CD4-positive, CD25-positive, alpha-beta regulatory T cell (primary cell): ENCODE measurements around the gene GALC. TPM values are rescaled to one million over a fixed set of nuclear protein-coding genes. Genes with fewer than 3 reads are reported as not detected.
A peak's percentile ranks its signal among the peaks of the same experiment; 100 is the strongest.

Experiments
- ATAC-seq, 2 donors: fragments of 150-1000 bp; cut with Tn5 transposase; one replicate each; pipeline ENCODE4 v1.10.0; 2021; ENCODE audit warnings: low read depth in 2 of 2, moderate number of reproducible peaks in 2 of 2, moderate library complexity in 1 of 2
- DNase-seq, 3 donors: peaks; one replicate each; pipeline versions ENCODE4 v3.0.0 to v3.0.0-alpha.2; 2012 to 2022; ENCODE audit warnings: mixed read lengths in 1 of 3
- H3K27ac ChIP-seq: one replicate; pipeline ENCODE4 v1.7.0; 2013; ENCODE audit warnings: mild to moderate bottlenecking, low read length; ENCODE audit not compliant: insufficient read depth, poor library complexity, severe bottlenecking
- H3K27me3 ChIP-seq: one replicate; pipeline ENCODE4 v1.7.0; 2013; ENCODE audit warnings: low read length; ENCODE audit not compliant: control insufficient read depth, insufficient read depth
- H3K36me3 ChIP-seq: one replicate; pipeline ENCODE4 v1.7.0; 2013; ENCODE audit warnings: mild to moderate bottlenecking, low read length, moderate library complexity; ENCODE audit not compliant: control insufficient read depth, insufficient read depth
- H3K4me1 ChIP-seq: 2 replicates; pipeline ENCODE4 v1.7.0; 2013; ENCODE audit warnings: mild to moderate bottlenecking, low read length; ENCODE audit not compliant: insufficient read depth, control insufficient read depth, poor library complexity, severe bottlenecking
- H3K4me3 ChIP-seq: one replicate; pipeline ENCODE4 v1.7.0; 2013; ENCODE audit warnings: low read depth, mild to moderate bottlenecking, low read length, moderate library complexity
- H3K9me3 ChIP-seq, 2 experiments: 1 replicate in 1 of 2; 2 replicates in 1 of 2; pipeline ENCODE4 v1.7.0; 2013; ENCODE audit warnings: low read length in 2 of 2, mild to moderate bottlenecking in 1 of 2, moderate library complexity in 1 of 2; ENCODE audit not compliant: control insufficient read depth in 2 of 2
- H3K27ac Mint-ChIP-seq, 3 donors: one replicate each; pipeline ENCODE4 v1.8.0; 2020 to 2022; ENCODE audit warnings: mild to moderate bottlenecking in 3 of 3, mixed read lengths in 3 of 3, moderate library complexity in 2 of 3
- H3K27me3 Mint-ChIP-seq: one replicate; pipeline ENCODE4 v1.8.0; 2022; ENCODE audit warnings: mild to moderate bottlenecking, mixed read lengths
- H3K36me3 Mint-ChIP-seq: one replicate; pipeline ENCODE4 v1.8.0; 2020; ENCODE audit warnings: mixed read lengths
- H3K4me1 Mint-ChIP-seq, 4 donors: one replicate each; pipeline ENCODE4 v1.8.0; 2020 to 2022; ENCODE audit warnings: mixed read lengths in 4 of 4, mild to moderate bottlenecking in 1 of 4
- H3K4me3 Mint-ChIP-seq, 4 donors: one replicate each; pipeline ENCODE4 v1.8.0; 2020 to 2022; ENCODE audit warnings: mild to moderate bottlenecking in 4 of 4, mixed read lengths in 4 of 4, moderate library complexity in 3 of 4
- H3K9me3 Mint-ChIP-seq, 7 donors: one replicate each; pipeline ENCODE4 v1.8.0; 2020 to 2022; ENCODE audit warnings: mixed read lengths in 7 of 7, mild to moderate bottlenecking in 3 of 7, moderate library complexity in 2 of 7
- polyA plus RNA-seq, 4 donors: library from polyadenylated mRNA; unstranded; fragments of 300-500 nt; fragmentation: Illumina TruSeq; gene quantifications; one replicate each; pipeline ENCODE4 v1.2.3, GENCODE V29; 2021
- total RNA-seq: library from RNA; stranded (reverse); gene quantifications from one replicate; pipeline ENCODE4 v1.2.3, GENCODE V29; 2022

Gene GALC
- total and polyA plus RNA-seq, 5 donors from 2014 or later: 10.6 to 17.5 (median 13.7) TPM

- ATAC-seq (no peak), DNase-seq (no peak)
- Mint-ChIP-seq H3K27me3 (no peaks in the 10 kb centered on the region), H3K9me3 (no peaks in the 10 kb centered on the region), H3K36me3 (no peaks in the 10 kb centered on the region), H3K4me1 (peaks cover 23 to 35% (median 24%) of the 10 kb centered on the region in 4 donors), H3K27ac (no peak overlapping the region), H3K4me3 (no peak overlapping the region)
- H3K4me1 ChIP-seq: peaks cover 15% of the 10 kb centered on the region
- no peak overlapping the region for H3K27ac ChIP-seq
- H3K9me3 ChIP-seq: no peaks in the 10 kb centered on the region
- H3K4me3 ChIP-seq: no peak overlapping the region
- H3K36me3 ChIP-seq: no peaks in the 10 kb centered on the region
- H3K27me3 ChIP-seq: no peaks in the 10 kb centered on the region
These were observed 5.5 kb upstream of the GALC start for GRCh38 chr14:87998482-87998881.

- no peak overlapping the region for H3K4me3 ChIP-seq
- ATAC-seq: no peak
- no peaks in the 10 kb centered on the region for H3K36me3 Mint-ChIP-seq
- peak overlapping the region in 1 of 4 donors; percentile 98 for H3K4me3 Mint-ChIP-seq
- no peaks in the 10 kb centered on the region for H3K9me3 Mint-ChIP-seq
- no peaks in the 10 kb centered on the region for H3K9me3 ChIP-seq
- H3K27me3 Mint-ChIP-seq: no peaks in the 10 kb centered on the region
- H3K27ac Mint-ChIP-seq: peak overlapping the region; percentile 45 to 99 (median 86)
- peaks cover 29 to 45% (median 38%) of the 10 kb centered on the region in 4 donors for H3K4me1 Mint-ChIP-seq
- no peak for DNase-seq
- no peaks in the 10 kb centered on the region for H3K27me3 ChIP-seq
- H3K4me1 ChIP-seq: peaks cover 19% of the 10 kb centered on the region
- H3K36me3 ChIP-seq: no peaks in the 10 kb centered on the region
- no peak overlapping the region for H3K27ac ChIP-seq
These were observed 3.3 kb upstream of the GALC start for GRCh38 chr14:87996291-87996592.

- Histone ChIP-seq H3K36me3 (no peaks in the 10 kb centered on the region), H3K4me1 (peaks cover 19% of the 10 kb centered on the region), H3K9me3 (no peaks in the 10 kb centered on the region), H3K27ac (peak overlapping the region; percentile 97), H3K4me3 (peak overlapping the region; percentile 29), H3K27me3 (no peaks in the 10 kb centered on the region)
- peaks cover 32 to 50% (median 41%) of the 10 kb centered on the region in 4 donors for H3K4me1 Mint-ChIP-seq
- ATAC-seq: no peak
- H3K4me3 Mint-ChIP-seq: peak overlapping the region in 3 of 4 donors; percentile 19 to 98 (median 95)
- H3K27me3 Mint-ChIP-seq: no peaks in the 10 kb centered on the region
- no peaks in the 10 kb centered on the region for H3K9me3 Mint-ChIP-seq
- H3K36me3 Mint-ChIP-seq: no peaks in the 10 kb centered on the region
- H3K27ac Mint-ChIP-seq: peak overlapping the region; percentile 86 to 99 (median 90)
- DNase-seq: peak in 1 of 3 donors; percentile 19
These were observed 2.7 kb upstream of the GALC start for GRCh38 chr14:87995500-87996290.

- Histone ChIP-seq H3K27me3 (no peaks in the 10 kb centered on the region), H3K27ac (peak overlapping the region; percentile 97), H3K36me3 (no peaks in the 10 kb centered on the region), H3K9me3 (no peaks in the 10 kb centered on the region), H3K4me1 (peaks cover 19% of the 10 kb centered on the region), H3K4me3 (peak overlapping the region; percentile 29)
- no peaks in the 10 kb centered on the region for H3K36me3 Mint-ChIP-seq
- no peaks in the 10 kb centered on the region for H3K9me3 Mint-ChIP-seq
- H3K27ac Mint-ChIP-seq: peak overlapping the region; percentile 86 to 99 (median 90)
- no peaks in the 10 kb centered on the region for H3K27me3 Mint-ChIP-seq
- peak overlapping the region; percentile 50 to 98 (median 93) for H3K4me3 Mint-ChIP-seq
- DNase-seq (peak in 1 of 3 donors; percentile 21), ATAC-seq (no peak)
- peaks cover 34 to 55% (median 46%) of the 10 kb centered on the region in 4 donors for H3K4me1 Mint-ChIP-seq
These were observed 2.0 kb upstream of the GALC start for GRCh38 chr14:87994974-87995373.

- Histone ChIP-seq H3K4me1 (peaks cover 22% of the 10 kb centered on the region), H3K27ac (peak overlapping the region; percentile 97), H3K27me3 (no peaks in the 10 kb centered on the region), H3K36me3 (no peaks in the 10 kb centered on the region), H3K4me3 (peak overlapping the region; percentile 77), H3K9me3 (no peaks in the 10 kb centered on the region)
- no peaks in the 10 kb centered on the region for H3K9me3 Mint-ChIP-seq
- ATAC-seq (no peak), DNase-seq (peak in 1 of 3 donors; percentile 2)
- peak overlapping the region; percentile 82 to 99 (median 97) for H3K27ac Mint-ChIP-seq
- H3K4me3 Mint-ChIP-seq: peak overlapping the region; percentile 91 to 98 (median 96)
- peaks cover 46 to 74% (median 59%) of the 10 kb centered on the region in 4 donors for H3K4me1 Mint-ChIP-seq
- H3K27me3 Mint-ChIP-seq: no peaks in the 10 kb centered on the region
- H3K36me3 Mint-ChIP-seq: no peaks in the 10 kb centered on the region
These were observed 650 bp downstream of the GALC start for GRCh38 chr14:87992346-87992717.

- ATAC-seq: no peak
- H3K36me3 ChIP-seq: peaks cover 9% of the 10 kb centered on the region
- H3K9me3 Mint-ChIP-seq: no peaks in the 10 kb centered on the region
- H3K27me3 ChIP-seq: no peaks in the 10 kb centered on the region
- peaks cover 17% of the 10 kb centered on the region for H3K4me1 ChIP-seq
- H3K36me3 Mint-ChIP-seq: peaks cover 9% of the 10 kb centered on the region
- H3K27ac Mint-ChIP-seq: peak overlapping the region in 2 of 3 donors; percentile 85 to 99
- no peaks in the 10 kb centered on the region for H3K27me3 Mint-ChIP-seq
- no peak for DNase-seq
- H3K4me3 ChIP-seq: no peak overlapping the region
- H3K9me3 ChIP-seq: no peaks in the 10 kb centered on the region
- H3K4me1 Mint-ChIP-seq: peaks cover 40 to 78% (median 61%) of the 10 kb centered on the region in 4 donors
- no peak overlapping the region for H3K27ac ChIP-seq
- H3K4me3 Mint-ChIP-seq: peak overlapping the region in 3 of 4 donors; percentile 7 to 57 (median 51)
These were observed 2.3 kb downstream of the GALC start for GRCh38 chr14:87990682-87991081.

GRCh38 chr14:87989956-87990299, 3.1 kb downstream of the GALC start:
- Histone ChIP-seq H3K27ac (no peak overlapping the region), H3K36me3 (peaks cover 14% of the 10 kb centered on the region), H3K9me3 (no peaks in the 10 kb centered on the region), H3K4me1 (peaks cover 13% of the 10 kb centered on the region), H3K4me3 (no peak overlapping the region), H3K27me3 (no peaks in the 10 kb centered on the region)
- DNase-seq (no peak), ATAC-seq (no peak)
- peaks cover 37 to 71% (median 57%) of the 10 kb centered on the region in 4 donors for H3K4me1 Mint-ChIP-seq
- H3K9me3 Mint-ChIP-seq: no peaks in the 10 kb centered on the region
- H3K36me3 Mint-ChIP-seq: peaks cover 9% of the 10 kb centered on the region
- H3K27me3 Mint-ChIP-seq: no peaks in the 10 kb centered on the region
- H3K27ac Mint-ChIP-seq: no peak overlapping the region
- peak overlapping the region in 1 of 4 donors; percentile 51 for H3K4me3 Mint-ChIP-seq
